ENCODE results near the gene SLC25A41. TPM values are rescaled to one million over a fixed set of nuclear protein-coding genes. Genes with fewer than 3 reads are reported as not detected.

SLC25A41 gene
- total and polyA plus RNA-seq, 2 of the 13 experiments (the other 11 are each of a cell fraction or from before 2014, with no cell fraction given): 0.33 to 0.95 TPM

DNA sequence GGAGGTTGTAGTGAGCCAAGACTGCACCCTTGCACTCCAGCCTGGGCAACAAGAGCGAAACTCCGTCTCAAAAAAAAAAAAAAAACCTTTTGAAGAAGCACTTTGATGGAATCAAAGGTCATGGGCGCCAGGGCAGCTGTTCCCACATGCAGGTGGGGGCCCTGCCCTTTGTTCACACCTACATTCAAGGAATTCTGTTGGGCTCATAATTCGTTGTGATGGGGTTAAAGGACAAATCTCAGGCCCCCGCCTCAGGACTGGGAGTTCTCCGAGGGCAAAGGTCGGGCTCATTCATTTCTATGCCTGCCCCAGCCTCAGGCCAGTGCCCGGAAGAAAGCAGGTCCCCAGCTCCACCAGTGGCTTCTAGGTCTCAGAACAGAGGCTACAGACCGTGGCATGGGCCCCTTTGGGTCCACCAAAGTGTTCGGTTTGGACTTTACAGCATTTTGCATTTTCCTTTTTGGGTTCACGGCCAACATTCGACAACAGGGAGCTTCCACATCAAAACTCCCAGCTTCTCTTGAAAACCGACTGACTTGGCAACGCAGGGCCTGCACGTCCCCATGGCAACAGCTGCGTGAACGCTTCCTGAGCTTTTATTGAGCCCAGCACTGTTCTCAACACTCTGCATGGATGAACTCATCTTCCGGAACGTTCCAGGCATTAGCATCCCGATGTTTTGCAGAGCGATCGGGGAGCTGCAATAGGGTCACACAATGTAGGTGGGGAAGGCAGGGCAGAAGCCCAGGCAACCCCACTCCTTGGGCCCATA lies 30.5 kb downstream of the SLC25A41 start (continued):
- TF ChIP-seq, protein P1, sequence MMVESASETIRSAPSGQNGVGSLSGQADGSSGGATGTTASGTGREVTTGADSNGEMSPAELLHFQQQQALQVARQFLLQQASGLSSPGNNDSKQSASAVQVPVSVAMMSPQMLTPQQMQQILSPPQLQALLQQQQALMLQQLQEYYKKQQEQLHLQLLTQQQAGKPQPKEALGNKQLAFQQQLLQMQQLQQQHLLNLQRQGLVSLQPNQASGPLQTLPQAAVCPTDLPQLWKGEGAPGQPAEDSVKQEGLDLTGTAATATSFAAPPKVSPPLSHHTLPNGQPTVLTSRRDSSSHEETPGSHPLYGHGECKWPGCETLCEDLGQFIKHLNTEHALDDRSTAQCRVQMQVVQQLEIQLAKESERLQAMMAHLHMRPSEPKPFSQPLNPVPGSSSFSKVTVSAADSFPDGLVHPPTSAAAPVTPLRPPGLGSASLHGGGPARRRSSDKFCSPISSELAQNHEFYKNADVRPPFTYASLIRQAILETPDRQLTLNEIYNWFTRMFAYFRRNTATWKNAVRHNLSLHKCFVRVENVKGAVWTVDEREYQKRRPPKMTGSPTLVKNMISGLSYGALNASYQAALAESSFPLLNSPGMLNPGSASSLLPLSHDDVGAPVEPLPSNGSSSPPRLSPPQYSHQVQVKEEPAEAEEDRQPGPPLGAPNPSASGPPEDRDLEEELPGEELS (CRISPR knock-in tag; IDR thresholded peaks at IDR 0.05): no peak; the same call in 1 of the 2 replicates
- TF ChIP-seq ZNF253 (CRISPR knock-in tag; IDR thresholded peaks at IDR 0.05; ENCODE audit: borderline replicate concordance): 0 out of 2 replicates have a peak, but pooled peaks have one; percentile 49
- TF ChIP-seq GLI4 (CRISPR knock-in tag; IDR thresholded peaks at IDR 0.05; ENCODE audit: borderline replicate concordance): no peak
- TF ChIP-seq, protein P2, sequence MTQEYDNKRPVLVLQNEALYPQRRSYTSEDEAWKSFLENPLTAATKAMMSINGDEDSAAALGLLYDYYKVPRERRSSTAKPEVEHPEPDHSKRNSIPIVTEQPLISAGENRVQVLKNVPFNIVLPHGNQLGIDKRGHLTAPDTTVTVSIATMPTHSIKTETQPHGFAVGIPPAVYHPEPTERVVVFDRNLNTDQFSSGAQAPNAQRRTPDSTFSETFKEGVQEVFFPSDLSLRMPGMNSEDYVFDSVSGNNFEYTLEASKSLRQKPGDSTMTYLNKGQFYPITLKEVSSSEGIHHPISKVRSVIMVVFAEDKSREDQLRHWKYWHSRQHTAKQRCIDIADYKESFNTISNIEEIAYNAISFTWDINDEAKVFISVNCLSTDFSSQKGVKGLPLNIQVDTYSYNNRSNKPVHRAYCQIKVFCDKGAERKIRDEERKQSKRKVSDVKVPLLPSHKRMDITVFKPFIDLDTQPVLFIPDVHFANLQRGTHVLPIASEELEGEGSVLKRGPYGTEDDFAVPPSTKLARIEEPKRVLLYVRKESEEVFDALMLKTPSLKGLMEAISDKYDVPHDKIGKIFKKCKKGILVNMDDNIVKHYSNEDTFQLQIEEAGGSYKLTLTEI (CRISPR knock-in tag; conservative IDR thresholded peaks at IDR 0.05): no peak
- TF ChIP-seq PRPF4 (IDR thresholded peaks at IDR 0.05; ENCODE audit: low read depth, low read length, poor library complexity, severe bottlenecking): no peak
- TF ChIP-seq SMARCC2 (IDR thresholded peaks at IDR 0.05): no peak
- TF ChIP-seq, protein P3, sequence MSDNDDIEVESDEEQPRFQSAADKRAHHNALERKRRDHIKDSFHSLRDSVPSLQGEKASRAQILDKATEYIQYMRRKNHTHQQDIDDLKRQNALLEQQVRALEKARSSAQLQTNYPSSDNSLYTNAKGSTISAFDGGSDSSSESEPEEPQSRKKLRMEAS (IDR thresholded peaks at IDR 0.05): no peak; the same call in none of the 2 replicates
- no peak for TF ChIP-seq ZNF780A (CRISPR knock-in tag; IDR thresholded peaks at IDR 0.05)
- no peak for TF ChIP-seq ZBTB20 (CRISPR knock-in tag; IDR thresholded peaks at IDR 0.05; ENCODE audit: borderline replicate concordance, low read depth)
- no peak for TF ChIP-seq MAFF (IDR thresholded peaks at IDR 0.05; ENCODE audit: low read depth, low read length)
- TF ChIP-seq ZNF510 (CRISPR knock-in tag; IDR thresholded peaks at IDR 0.05; ENCODE audit: low read depth): 0 out of 2 replicates have a peak, but pooled peaks have one; percentile 36
- no peak for TF ChIP-seq SSRP1 (CRISPR knock-in tag; IDR thresholded peaks at IDR 0.05)
- TF ChIP-seq, protein P4, sequence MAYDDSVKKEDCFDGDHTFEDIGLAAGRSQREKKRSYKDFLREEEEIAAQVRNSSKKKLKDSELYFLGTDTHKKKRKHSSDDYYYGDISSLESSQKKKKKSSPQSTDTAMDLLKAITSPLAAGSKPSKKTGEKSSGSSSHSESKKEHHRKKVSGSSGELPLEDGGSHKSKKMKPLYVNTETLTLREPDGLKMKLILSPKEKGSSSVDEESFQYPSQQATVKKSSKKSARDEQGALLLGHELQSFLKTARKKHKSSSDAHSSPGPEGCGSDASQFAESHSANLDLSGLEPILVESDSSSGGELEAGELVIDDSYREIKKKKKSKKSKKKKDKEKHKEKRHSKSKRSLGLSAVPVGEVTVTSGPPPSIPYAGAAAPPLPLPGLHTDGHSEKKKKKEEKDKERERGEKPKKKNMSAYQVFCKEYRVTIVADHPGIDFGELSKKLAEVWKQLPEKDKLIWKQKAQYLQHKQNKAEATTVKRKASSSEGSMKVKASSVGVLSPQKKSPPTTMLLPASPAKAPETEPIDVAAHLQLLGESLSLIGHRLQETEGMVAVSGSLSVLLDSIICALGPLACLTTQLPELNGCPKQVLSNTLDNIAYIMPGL (CRISPR knock-in tag; IDR thresholded peaks at IDR 0.05; ENCODE audit: borderline replicate concordance in 1 of 2, low read depth in 1 of 2): 0 out of 4 replicates have a peak, but pooled peaks of 1 of the 2 experiments have one; percentile 33
- TF ChIP-seq SMC3 (IDR thresholded peaks at IDR 0.05; ENCODE audit: low read length): no peak
- peak; percentile 58 for TF ChIP-seq XRCC5 (optimal IDR thresholded peaks at IDR 0.05; ENCODE audit: low read length)
- no peak for TF ChIP-seq ZNF737 (CRISPR knock-in tag; IDR thresholded peaks at IDR 0.05; ENCODE audit: borderline replicate concordance)
- TF ChIP-seq KAT2B (IDR thresholded peaks at IDR 0.05; ENCODE audit: borderline replicate concordance, low read depth, low read length): no peak
- TF ChIP-seq, protein P5, sequence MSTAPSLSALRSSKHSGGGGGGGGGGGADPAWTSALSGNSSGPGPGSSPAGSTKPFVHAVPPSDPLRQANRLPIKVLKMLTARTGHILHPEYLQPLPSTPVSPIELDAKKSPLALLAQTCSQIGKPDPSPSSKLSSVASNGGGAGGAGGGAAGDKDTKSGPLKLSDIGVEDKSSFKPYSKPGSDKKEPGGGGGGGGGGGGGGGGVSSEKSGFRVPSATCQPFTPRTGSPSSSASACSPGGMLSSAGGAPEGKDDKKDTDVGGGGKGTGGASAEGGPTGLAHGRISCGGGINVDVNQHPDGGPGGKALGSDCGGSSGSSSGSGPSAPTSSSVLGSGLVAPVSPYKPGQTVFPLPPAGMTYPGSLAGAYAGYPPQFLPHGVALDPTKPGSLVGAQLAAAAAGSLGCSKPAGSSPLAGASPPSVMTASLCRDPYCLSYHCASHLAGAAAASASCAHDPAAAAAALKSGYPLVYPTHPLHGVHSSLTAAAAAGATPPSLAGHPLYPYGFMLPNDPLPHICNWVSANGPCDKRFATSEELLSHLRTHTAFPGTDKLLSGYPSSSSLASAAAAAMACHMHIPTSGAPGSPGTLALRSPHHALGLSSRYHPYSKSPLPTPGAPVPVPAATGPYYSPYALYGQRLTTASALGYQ (CRISPR knock-in tag; IDR thresholded peaks at IDR 0.05): peak; percentile 71; the same call in 1 of the 2 replicates
- no peak for TF ChIP-seq ATF7 (IDR thresholded peaks at IDR 0.05)
- TF ChIP-seq ATF7 (CRISPR knock-in tag; IDR thresholded peaks at IDR 0.05): no peak; the same call in 1 of the 2 replicates

All from HepG2 (cell line).